Right cardiac atrium (tissue), 5 donors: ENCODE data around the gene USP17L29. TPM values are rescaled to one million over a fixed set of nuclear protein-coding genes. Genes with fewer than 3 reads are reported as not detected.
"Not testable (repeated sequence)": the region's sequence is repeated elsewhere in the genome, so short reads cannot be mapped to it uniquely, and the experiment has no call there.

ENCODE experiments used
- ATAC-seq, 2 donors: fragments of 200-7000 bp; cut with Tn5 transposase; one replicate each; pipeline versions ENCODE4 v1.8.0 to v1.9.1; 2020; ENCODE audit warnings: moderate library complexity in 2 of 2, mild to moderate bottlenecking in 1 of 2
- DNase-seq, 3 donors: peaks; one replicate each; pipeline ENCODE4 v3.0.0-alpha.2; 2020
- H3K27ac ChIP-seq: one replicate; pipeline ENCODE4 v1.5.1; 2013; ENCODE audit warnings: mild to moderate bottlenecking, low read length, control low read depth, moderate library complexity
- H3K27me3 ChIP-seq: one replicate; pipeline ENCODE4 v1.6.1; 2013; ENCODE audit not compliant: control insufficient read depth, insufficient read depth
- H3K4me1 ChIP-seq: one replicate; pipeline ENCODE4 v1.6.1; 2013; ENCODE audit warnings: low read length; ENCODE audit not compliant: control insufficient read depth, insufficient read depth
- H3K4me3 ChIP-seq: one replicate; pipeline ENCODE4 v1.5.1; 2013; ENCODE audit warnings: low read length, control low read depth
- H3K9me3 ChIP-seq: one replicate; pipeline ENCODE4 v1.6.1; 2013; ENCODE audit warnings: low read length; ENCODE audit not compliant: control insufficient read depth
- WGBS: extraction: QIAGEN DNeasy Blood & Tissue Kit; methylation state at CpG from one replicate; pipeline ENCODE4 v1.1.7; 2013; 5-methylcytosine and 5-hydroxymethylcytosine counted together
- intact Hi-C, 4 donors: fragments of 100-400 bp; cut with DNase I; formaldehyde crosslinking; loops; one replicate each; pipeline versions ENCODE4 v1.11.0 to v1.14.0; 2022 to 2023
- long read RNA-seq, 4 donors: library from polyadenylated mRNA; unstranded; transcript quantifications; one replicate each; pipeline ENCODE4 v2.0.0, GENCODE V29; 2020 to 2021
- polyA plus RNA-seq: library from polyadenylated mRNA; stranded (reverse); fragments of 200-250 nt; gene quantifications from one replicate; pipeline ENCODE4 v1.2.3, GENCODE V29; 2013
- total RNA-seq, 4 donors: library from RNA; stranded (reverse); fragmentation: NEBNext Ultra II Directional; extraction: Animal tissue kit (Norgen Biotek cat#: 25700); gene quantifications; one replicate each; pipeline ENCODE4 v1.2.1, GENCODE V29; 2021
- donor health status: healthy with polysubstance abuse.
- donor health status: DM: no; HTN: yes; CAD: no.
- donor health status: DM: no; HTN: no; CAD: no.
- donor health status: DM: no; HTN: yes; CAD: no; lungs with severe emphysema.
- donor health status: DM: yes; HTN: yes; CAD: no.

Gene USP17L29, protein sequence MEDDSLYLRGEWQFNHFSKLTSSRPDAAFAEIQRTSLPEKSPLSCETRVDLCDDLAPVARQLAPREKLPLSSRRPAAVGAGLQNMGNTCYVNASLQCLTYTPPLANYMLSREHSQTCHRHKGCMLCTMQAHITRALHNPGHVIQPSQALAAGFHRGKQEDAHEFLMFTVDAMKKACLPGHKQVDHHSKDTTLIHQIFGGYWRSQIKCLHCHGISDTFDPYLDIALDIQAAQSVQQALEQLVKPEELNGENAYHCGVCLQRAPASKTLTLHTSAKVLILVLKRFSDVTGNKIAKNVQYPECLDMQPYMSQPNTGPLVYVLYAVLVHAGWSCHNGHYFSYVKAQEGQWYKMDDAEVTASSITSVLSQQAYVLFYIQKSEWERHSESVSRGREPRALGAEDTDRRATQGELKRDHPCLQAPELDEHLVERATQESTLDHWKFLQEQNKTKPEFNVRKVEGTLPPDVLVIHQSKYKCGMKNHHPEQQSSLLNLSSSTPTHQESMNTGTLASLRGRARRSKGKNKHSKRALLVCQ
- not detected for total RNA-seq
- not detected for polyA plus RNA-seq
- long read RNA-seq, donor 1: 0 reads
- long read RNA-seq, donor 2: 0 reads
- long read RNA-seq, donor 3: 0 reads
- long read RNA-seq, donor 4: 0 reads

DNA sequence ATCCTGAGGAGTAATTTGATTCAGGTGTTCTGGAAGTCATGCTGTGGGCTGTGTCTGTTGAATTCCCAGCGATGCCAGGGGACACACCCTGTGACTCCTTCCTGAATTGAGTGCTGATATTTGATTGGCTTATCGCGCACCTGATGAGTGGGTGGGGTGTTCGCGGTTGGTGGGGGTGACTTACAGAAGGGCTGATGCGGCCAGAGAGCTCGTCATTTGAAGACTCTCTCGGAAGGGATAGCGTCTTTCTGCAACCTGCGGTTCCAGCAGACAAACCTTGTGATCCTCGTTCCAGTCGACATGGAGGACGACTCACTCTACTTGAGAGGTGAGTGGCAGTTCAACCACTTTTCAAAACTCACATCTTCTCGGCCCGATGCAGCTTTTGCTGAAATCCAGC lies at the start of gene USP17L29:
USP17L29 (plus strand) TSS at position 301 of the 400 bp plus-strand sequence; CDS start at position 301, 0 bp downstream.
- not testable (repeated sequence) for ATAC-seq

DNA sequence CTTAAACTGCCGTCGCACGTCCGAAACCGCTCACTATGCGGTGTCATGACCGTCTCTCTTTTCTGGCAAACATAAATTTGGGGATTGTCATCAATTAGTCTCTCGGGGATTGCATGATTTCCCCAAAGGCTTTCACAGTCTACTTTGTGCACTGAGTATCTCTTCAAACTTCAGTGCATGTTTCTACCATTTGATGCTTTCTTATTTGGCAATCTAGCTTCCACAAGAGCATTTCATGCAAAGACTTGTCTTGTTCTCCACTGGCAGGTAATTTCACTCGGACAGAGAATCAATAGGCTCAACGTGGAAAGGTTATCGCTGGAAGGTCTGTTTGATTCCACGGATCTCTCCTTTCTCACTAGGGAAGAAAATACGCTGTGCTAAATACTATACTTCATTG lies 29.2 kb upstream of the USP17L29 start:
- H3K27me3 ChIP-seq, H3K9me3 ChIP-seq, H3K27ac ChIP-seq, DNase-seq, H3K4me1 ChIP-seq, intact Hi-C loops, H3K4me3 ChIP-seq, ATAC-seq: not testable (repeated sequence)
- WGBS: 90% methylated on average over 1 of the region's 13 CpGs

More for the DNA sequence above, at the start of gene USP17L29:
- H3K9me3 ChIP-seq, H3K27ac ChIP-seq, DNase-seq, intact Hi-C loops, H3K4me3 ChIP-seq, H3K4me1 ChIP-seq, H3K27me3 ChIP-seq: not testable (repeated sequence)
- WGBS: no CpG with 5 or more reads among the region's 15 CpGs

DNA sequence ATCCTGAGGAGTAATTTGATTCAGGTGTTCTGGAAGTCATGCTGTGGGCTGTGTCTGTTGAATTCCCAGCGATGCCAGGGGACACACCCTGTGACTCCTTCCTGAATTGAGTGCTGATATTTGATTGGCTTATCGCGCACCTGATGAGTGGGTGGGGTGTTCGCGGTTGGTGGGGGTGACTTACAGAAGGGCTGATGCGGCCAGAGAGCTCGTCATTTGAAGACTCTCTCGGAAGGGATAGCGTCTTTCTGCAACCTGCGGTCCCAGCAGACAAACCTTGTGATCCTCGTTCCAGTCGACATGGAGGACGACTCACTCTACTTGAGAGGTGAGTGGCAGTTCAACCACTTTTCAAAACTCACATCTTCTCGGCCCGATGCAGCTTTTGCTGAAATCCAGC lies 28.6 kb upstream of the USP17L29 start, which contains the start of gene USP17L24:
USP17L24 (plus strand) TSS at position 301 of the 400 bp plus-strand sequence; CDS start at position 301, 0 bp downstream.
- intact Hi-C loops, ATAC-seq, H3K4me3 ChIP-seq, H3K27me3 ChIP-seq, DNase-seq, H3K27ac ChIP-seq, H3K4me1 ChIP-seq, H3K9me3 ChIP-seq: not testable (repeated sequence)
- WGBS: no CpG with 5 or more reads among the region's 15 CpGs

DNA sequence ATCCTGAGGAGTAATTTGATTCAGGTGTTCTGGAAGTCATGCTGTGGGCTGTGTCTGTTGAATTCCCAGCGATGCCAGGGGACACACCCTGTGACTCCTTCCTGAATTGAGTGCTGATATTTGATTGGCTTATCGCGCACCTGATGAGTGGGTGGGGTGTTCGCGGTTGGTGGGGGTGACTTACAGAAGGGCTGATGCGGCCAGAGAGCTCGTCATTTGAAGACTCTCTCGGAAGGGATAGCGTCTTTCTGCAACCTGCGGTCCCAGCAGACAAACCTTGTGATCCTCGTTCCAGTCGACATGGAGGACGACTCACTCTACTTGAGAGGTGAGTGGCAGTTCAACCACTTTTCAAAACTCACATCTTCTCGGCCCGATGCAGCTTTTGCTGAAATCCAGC lies 23.8 kb upstream of the USP17L29 start, which contains the start of gene USP17L25:
USP17L25 (plus strand) TSS at position 301 of the 400 bp plus-strand sequence; CDS start at position 301, 0 bp downstream.
- H3K27ac ChIP-seq, H3K4me3 ChIP-seq, H3K27me3 ChIP-seq, H3K9me3 ChIP-seq, DNase-seq, ATAC-seq, intact Hi-C loops, H3K4me1 ChIP-seq: not testable (repeated sequence)
- WGBS: no CpG with 5 or more reads among the region's 15 CpGs

GRCh38 chr4:9334358-9334757 lies 19.1 kb upstream of the USP17L29 start, which contains the start of gene USP17L26:
TSS of gene USP17L26 (plus strand) at chr4:9334658. CDS start at chr4:9334658, 0 bp downstream.
- DNase-seq, H3K9me3 ChIP-seq, H3K27ac ChIP-seq, intact Hi-C loops, H3K27me3 ChIP-seq, H3K4me1 ChIP-seq, H3K4me3 ChIP-seq, ATAC-seq: not testable (repeated sequence)
- WGBS: 91% methylated on average over 10 of the region's 15 CpGs

DNA sequence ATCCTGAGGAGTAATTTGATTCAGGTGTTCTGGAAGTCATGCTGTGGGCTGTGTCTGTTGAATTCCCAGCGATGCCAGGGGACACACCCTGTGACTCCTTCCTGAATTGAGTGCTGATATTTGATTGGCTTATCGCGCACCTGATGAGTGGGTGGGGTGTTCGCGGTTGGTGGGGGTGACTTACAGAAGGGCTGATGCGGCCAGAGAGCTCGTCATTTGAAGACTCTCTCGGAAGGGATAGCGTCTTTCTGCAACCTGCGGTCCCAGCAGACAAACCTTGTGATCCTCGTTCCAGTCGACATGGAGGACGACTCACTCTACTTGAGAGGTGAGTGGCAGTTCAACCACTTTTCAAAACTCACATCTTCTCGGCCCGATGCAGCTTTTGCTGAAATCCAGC lies 14.3 kb upstream of the USP17L29 start, which contains the start of gene USP17L5:
USP17L5 (plus strand) TSS at position 301 of the 400 bp plus-strand sequence; CDS start at position 301, 0 bp downstream.
- H3K4me3 ChIP-seq, H3K9me3 ChIP-seq, H3K4me1 ChIP-seq, DNase-seq, intact Hi-C loops, H3K27me3 ChIP-seq, ATAC-seq, H3K27ac ChIP-seq: not testable (repeated sequence)
- WGBS: no CpG with 5 or more reads among the region's 15 CpGs

GRCh38 chr4:9343848-9344247 lies 9.6 kb upstream of the USP17L29 start, which contains the start of gene USP17L27:
TSS of gene USP17L27 (plus strand) at chr4:9344148. CDS start at chr4:9344148, 0 bp downstream.
- H3K9me3 ChIP-seq, H3K4me3 ChIP-seq, H3K27me3 ChIP-seq, H3K4me1 ChIP-seq, ATAC-seq, DNase-seq, intact Hi-C loops, H3K27ac ChIP-seq: not testable (repeated sequence)
- no CpG with 5 or more reads among the region's 15 CpGs for WGBS

DNA sequence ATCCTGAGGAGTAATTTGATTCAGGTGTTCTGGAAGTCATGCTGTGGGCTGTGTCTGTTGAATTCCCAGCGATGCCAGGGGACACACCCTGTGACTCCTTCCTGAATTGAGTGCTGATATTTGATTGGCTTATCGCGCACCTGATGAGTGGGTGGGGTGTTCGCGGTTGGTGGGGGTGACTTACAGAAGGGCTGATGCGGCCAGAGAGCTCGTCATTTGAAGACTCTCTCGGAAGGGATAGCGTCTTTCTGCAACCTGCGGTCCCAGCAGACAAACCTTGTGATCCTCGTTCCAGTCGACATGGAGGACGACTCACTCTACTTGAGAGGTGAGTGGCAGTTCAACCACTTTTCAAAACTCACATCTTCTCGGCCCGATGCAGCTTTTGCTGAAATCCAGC lies 4.8 kb upstream of the USP17L29 start, which contains the start of gene USP17L28:
USP17L28 (plus strand) TSS at position 301 of the 400 bp plus-strand sequence; CDS start at position 301, 0 bp downstream.
- ATAC-seq, H3K4me1 ChIP-seq, H3K27me3 ChIP-seq, H3K4me3 ChIP-seq, H3K27ac ChIP-seq, DNase-seq, H3K9me3 ChIP-seq, intact Hi-C loops: not testable (repeated sequence)
- WGBS: no CpG with 5 or more reads among the region's 15 CpGs

DNA sequence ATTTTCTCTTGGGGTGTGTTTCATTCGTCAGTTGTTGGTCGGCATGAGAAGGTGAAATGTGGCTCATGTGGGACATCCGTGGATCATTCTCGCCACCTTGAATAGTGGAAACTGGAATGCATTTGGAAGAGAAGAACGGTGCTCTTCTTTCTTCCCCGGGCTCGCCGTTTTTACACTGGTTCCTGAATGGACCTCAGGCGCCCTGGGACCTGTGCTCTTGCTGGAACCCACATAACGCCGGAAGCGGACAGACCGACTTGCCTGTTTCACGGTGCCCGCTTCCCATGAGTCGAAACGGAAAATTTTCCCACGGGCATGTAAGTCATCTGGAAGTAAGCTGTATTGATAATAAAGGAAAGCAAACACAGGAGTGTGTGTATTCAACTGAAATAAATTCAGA lies 2.6 kb upstream of the USP17L29 start:
- H3K27me3 ChIP-seq, DNase-seq, intact Hi-C loops, ATAC-seq, H3K27ac ChIP-seq, H3K4me3 ChIP-seq, H3K9me3 ChIP-seq, H3K4me1 ChIP-seq: not testable (repeated sequence)
- WGBS: 94% methylated on average over 13 of the region's 18 CpGs

DNA sequence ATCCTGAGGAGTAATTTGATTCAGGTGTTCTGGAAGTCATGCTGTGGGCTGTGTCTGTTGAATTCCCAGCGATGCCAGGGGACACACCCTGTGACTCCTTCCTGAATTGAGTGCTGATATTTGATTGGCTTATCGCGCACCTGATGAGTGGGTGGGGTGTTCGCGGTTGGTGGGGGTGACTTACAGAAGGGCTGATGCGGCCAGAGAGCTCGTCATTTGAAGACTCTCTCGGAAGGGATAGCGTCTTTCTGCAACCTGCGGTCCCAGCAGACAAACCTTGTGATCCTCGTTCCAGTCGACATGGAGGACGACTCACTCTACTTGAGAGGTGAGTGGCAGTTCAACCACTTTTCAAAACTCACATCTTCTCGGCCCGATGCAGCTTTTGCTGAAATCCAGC lies 9.4 kb downstream of the USP17L29 start, which contains the start of gene USP17L30:
USP17L30 (plus strand) TSS at position 301 of the 400 bp plus-strand sequence; CDS start at position 301, 0 bp downstream.
- ATAC-seq, DNase-seq, H3K4me1 ChIP-seq, H3K9me3 ChIP-seq, H3K4me3 ChIP-seq, H3K27ac ChIP-seq, intact Hi-C loops, H3K27me3 ChIP-seq: not testable (repeated sequence)
- no CpG with 5 or more reads among the region's 15 CpGs for WGBS
